ES-I3 (cell line): ENCODE data around the gene TET1.
"Not testable (repeated sequence)": the region's sequence is repeated elsewhere in the genome, so short reads cannot be mapped to it uniquely, and the experiment has no call there.

Experiments
- H3K36me3 ChIP-seq: 2 replicates; pipeline ENCODE4 v1.6.1; 2013; ENCODE audit warnings: mild to moderate bottlenecking, low read length, control low read depth, moderate library complexity; ENCODE audit not compliant: insufficient read depth
- H3K4me1 ChIP-seq: 2 replicates; pipeline ENCODE4 v1.6.1; 2013; ENCODE audit warnings: mild to moderate bottlenecking, control low read depth, low read length; ENCODE audit not compliant: insufficient read depth
- H3K9ac ChIP-seq: 2 replicates; pipeline ENCODE4 v1.6.1; 2013; ENCODE audit warnings: low read depth, mild to moderate bottlenecking, low read length, moderate library complexity
- H3K9me3 ChIP-seq: 2 replicates; pipeline ENCODE4 v1.6.1; 2013; ENCODE audit warnings: mild to moderate bottlenecking, low read length, moderate library complexity; ENCODE audit not compliant: control insufficient read depth, insufficient read depth

The TET1 gene

GRCh38 chr10:68560186-68560942 is at the start of gene TET1:
Gene TET1 (plus strand): TSS chr10:68560337. CDS start chr10:68572339, 12,002 bp downstream.
- no peaks in the 10 kb centered on the region for H3K9me3 ChIP-seq
- H3K4me1 ChIP-seq, result peaks cover 11% of the 10 kb centered on the region
- H3K36me3 ChIP-seq, result no peaks in the 10 kb centered on the region
- H3K9ac ChIP-seq, result peak within 1 kb of the TSS; percentile 98

GRCh38 chr10:68516216-68516615 is 43.9 kb upstream of the TET1 start:
- not testable (repeated sequence) for H3K36me3 ChIP-seq, H3K9me3 ChIP-seq, H3K9ac ChIP-seq
- peaks cover 15% of the 10 kb centered on the region for H3K4me1 ChIP-seq

DNA sequence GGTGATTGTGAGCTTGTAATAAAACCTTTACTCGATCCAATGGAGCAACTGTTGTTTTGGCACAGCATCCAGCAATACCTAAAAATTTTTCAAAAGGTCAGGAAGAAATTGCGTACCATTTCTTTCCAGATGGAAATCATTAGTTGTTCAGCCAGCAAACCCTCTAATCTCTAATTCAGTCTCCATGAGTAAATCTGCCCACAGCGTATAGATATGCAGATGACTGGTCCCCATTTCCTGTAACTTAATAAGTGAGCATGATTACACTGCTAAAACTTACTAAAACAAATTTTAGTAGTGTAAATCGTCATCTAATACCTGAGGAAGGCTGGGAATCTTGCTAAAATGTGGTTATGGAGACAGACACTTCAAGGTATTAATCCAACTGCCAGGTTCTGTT is 43.4 kb upstream of the TET1 start:
- Histone ChIP-seq H3K9ac (no peak overlapping the region), H3K36me3 (no peaks in the 10 kb centered on the region), H3K9me3 (no peaks in the 10 kb centered on the region), H3K4me1 (peaks cover 15% of the 10 kb centered on the region)

DNA sequence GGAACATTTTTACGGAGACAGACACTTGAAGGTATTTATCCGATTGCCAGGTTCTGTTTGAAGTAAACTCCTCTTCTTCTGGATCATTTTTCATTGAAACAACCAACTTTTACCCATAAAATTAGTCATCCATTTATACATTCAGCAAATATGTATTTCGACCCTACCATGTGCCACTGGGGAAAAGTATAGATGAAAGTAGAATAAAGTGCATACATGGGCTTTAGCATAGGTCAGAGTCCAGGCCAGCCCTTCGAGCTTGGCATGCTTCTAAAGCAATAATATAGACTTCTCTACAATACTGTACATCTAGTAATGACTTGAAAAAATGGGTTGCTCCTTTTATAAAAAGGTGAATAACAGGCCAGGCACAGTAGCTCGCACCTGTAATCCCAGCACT is 42.9 kb upstream of the TET1 start:
- H3K9ac ChIP-seq, result no peak overlapping the region
- H3K4me1 ChIP-seq, result peaks cover 15% of the 10 kb centered on the region
- no peaks in the 10 kb centered on the region for H3K9me3 ChIP-seq
- no peaks in the 10 kb centered on the region; the same call in 1 of the 2 replicates for H3K36me3 ChIP-seq

- H3K36me3 ChIP-seq, H3K9ac ChIP-seq, H3K9me3 ChIP-seq: not testable (repeated sequence)
- peaks cover 15% of the 10 kb centered on the region for H3K4me1 ChIP-seq
These were observed 41.5 kb upstream of the TET1 start for GRCh38 chr10:68518609-68519008.

GRCh38 chr10:68525490-68526038 is 34.6 kb upstream of the TET1 start:
- H3K36me3 ChIP-seq, H3K9ac ChIP-seq, H3K4me1 ChIP-seq, H3K9me3 ChIP-seq: not testable (repeated sequence)

GRCh38 chr10:68526634-68527307 is 33.4 kb upstream of the TET1 start:
- peaks cover 4% of the 10 kb centered on the region for H3K36me3 ChIP-seq
- H3K4me1 ChIP-seq, result no peaks in the 10 kb centered on the region; the same call in 1 of the 2 replicates
- H3K9me3 ChIP-seq, result no peaks in the 10 kb centered on the region
- peak overlapping the region; percentile 89 for H3K9ac ChIP-seq

DNA sequence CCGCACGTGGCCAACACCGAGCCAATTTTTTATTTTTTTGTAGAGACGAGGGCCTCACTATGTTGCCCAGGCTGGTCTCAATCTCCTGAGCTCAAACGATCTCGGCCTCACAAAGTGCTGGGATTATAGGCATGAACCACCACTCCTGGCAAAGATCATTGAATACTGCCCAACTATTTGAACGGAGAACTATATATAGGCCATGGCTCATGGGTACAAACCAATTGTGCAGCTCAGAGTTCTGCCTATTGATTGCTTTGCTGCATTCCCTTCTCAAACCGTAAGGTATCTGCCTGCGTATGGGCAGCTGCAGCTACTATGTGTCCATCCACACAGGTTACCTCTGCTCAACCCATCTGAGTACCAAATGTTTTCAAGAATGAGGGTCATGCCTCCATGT is 23.2 kb upstream of the TET1 start:
- Histone ChIP-seq H3K9ac (no peak overlapping the region), H3K9me3 (no peaks in the 10 kb centered on the region), H3K36me3 (no peaks in the 10 kb centered on the region), H3K4me1 (no peaks in the 10 kb centered on the region)

- Histone ChIP-seq H3K4me1 (peaks cover 1% of the 10 kb centered on the region; the same call in 1 of the 2 replicates), H3K9me3 (no peaks in the 10 kb centered on the region), H3K9ac (no peak overlapping the region), H3K36me3 (no peaks in the 10 kb centered on the region)
These were observed 22.3 kb upstream of the TET1 start for GRCh38 chr10:68537796-68538195.

DNA sequence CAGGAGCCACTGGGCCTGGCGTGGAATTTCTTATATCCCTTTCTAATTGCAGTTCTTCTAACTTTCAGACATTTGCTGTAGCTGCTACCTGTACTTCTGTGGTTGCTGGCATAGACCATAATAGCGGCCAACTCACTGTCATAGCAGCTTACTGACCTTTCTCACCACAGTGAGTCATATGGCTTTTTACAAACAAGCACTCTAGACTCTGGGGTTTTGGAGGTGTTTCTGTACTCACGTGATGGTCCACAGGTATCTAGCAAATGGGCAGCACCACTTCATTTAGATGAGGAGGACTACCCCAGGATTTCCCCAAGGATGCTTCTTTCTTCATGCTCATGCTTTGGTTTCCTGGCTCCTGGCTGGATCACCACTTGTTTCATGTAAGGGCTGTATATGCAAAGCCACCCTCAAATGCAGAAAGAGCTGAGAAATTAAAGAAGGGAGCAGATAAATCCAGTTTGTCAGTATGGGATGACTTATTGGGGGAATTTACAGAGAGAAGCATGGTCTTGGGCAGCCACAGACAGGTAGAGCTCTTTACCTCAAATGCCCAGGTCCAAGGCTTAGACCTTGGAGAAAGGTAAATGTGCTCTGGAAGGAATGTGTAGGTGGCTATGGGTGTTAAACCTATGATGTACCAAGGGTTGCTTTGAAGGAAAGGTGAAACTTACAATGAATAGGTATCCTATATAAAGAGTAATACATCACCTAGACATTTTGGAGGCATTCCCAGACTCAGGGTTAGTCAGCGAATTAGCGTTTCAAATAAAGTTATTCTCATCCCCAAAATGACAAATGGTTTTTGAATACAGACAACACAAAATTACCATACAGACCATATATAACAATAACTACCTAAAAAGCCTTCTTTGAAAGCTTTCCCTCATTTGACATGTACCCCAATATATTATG is 16.9 kb upstream of the TET1 start:
- no peaks in the 10 kb centered on the region for H3K9me3 ChIP-seq
- peaks cover 9% of the 10 kb centered on the region for H3K4me1 ChIP-seq
- H3K36me3 ChIP-seq, result no peaks in the 10 kb centered on the region
- no peak overlapping the region for H3K9ac ChIP-seq

- Histone ChIP-seq H3K9ac (no peak overlapping the region), H3K9me3 (no peaks in the 10 kb centered on the region)
These were observed 9.3 kb upstream of the TET1 start for GRCh38 chr10:68550747-68551411.

GRCh38 chr10:68553138-68553537 is 7.0 kb upstream of the TET1 start:
- Histone ChIP-seq H3K36me3 (no peaks in the 10 kb centered on the region), H3K9ac (peak overlapping the region; percentile 14; the same call in 1 of the 2 replicates), H3K4me1 (peaks cover 28% of the 10 kb centered on the region), H3K9me3 (no peaks in the 10 kb centered on the region)

More at GRCh38 chr10:68550747-68551411, 9.3 kb upstream of the TET1 start:
- no peaks in the 10 kb centered on the region for H3K36me3 ChIP-seq
- peaks cover 28% of the 10 kb centered on the region for H3K4me1 ChIP-seq

DNA sequence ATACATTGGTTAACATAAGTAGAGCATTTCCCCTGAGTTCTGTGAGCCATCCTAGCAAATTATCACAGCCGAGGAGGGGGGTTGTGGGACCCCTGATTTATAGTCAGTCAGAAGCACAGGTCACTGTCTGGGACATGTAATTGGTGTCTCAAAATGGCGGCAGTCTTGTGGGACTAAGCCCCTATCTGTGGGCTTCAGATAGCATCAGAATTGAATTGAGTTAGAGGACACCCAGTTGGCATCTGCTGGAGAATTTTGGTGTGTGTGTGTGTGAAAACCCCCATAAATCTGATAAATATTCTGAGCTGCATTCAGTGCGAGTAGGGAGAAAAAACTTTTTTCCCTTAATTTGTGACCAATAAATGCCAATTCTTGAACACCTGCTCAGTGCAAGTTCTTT is 6.5 kb upstream of the TET1 start:
- no peaks in the 10 kb centered on the region for H3K9me3 ChIP-seq
- H3K36me3 ChIP-seq, result no peaks in the 10 kb centered on the region
- peaks cover 28% of the 10 kb centered on the region for H3K4me1 ChIP-seq
- H3K9ac ChIP-seq, result peak overlapping the region; percentile 14; the same call in 1 of the 2 replicates

DNA sequence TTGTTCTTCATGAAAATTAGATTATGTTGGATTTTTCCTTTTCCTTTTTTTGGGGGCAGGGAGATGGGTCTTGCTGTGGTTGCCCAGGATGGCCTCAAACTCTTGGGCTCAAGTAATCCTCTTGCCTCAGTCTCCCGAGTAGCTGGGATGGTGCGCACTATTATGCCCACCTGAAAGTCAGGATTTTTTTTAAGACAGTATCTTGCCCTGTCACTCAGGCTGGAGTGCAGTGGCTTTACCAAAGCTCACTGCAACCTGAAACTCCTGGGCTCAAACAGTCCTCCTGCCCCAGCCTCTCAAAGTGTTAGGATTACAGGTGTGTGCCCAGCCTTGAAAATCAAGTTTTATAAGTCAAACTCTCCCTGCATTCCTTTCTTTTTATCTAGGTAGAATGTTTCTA is 1.7 kb upstream of the TET1 start:
- H3K36me3 ChIP-seq, result no peaks in the 10 kb centered on the region
- H3K4me1 ChIP-seq, result peaks cover 13% of the 10 kb centered on the region
- H3K9ac ChIP-seq, result no peak overlapping the region
- H3K9me3 ChIP-seq, result no peaks in the 10 kb centered on the region
